GM08714 (cell line): Measurements from ENCODE around the gene SORCS2.
"Not testable (repeated sequence)": the region's sequence is repeated elsewhere in the genome, so short reads cannot be mapped to it uniquely, and the experiment has no call there.

Source experiments
- H3K4me3 ChIP-seq: fragments of 200-500 bp; sonication (Bioruptor generic); 2 replicates; pipeline ENCODE4 v1.5.1; 2014; ENCODE audit warnings: mild to moderate bottlenecking, low read length, inconsistent platforms
- ZNF274 ChIP-seq: IDR thresholded peaks from 2 replicates; pipeline ENCODE4 v1.6.1; 2012; ENCODE audit warnings: mild to moderate bottlenecking, low read depth, low read length

The SORCS2 gene

DNA sequence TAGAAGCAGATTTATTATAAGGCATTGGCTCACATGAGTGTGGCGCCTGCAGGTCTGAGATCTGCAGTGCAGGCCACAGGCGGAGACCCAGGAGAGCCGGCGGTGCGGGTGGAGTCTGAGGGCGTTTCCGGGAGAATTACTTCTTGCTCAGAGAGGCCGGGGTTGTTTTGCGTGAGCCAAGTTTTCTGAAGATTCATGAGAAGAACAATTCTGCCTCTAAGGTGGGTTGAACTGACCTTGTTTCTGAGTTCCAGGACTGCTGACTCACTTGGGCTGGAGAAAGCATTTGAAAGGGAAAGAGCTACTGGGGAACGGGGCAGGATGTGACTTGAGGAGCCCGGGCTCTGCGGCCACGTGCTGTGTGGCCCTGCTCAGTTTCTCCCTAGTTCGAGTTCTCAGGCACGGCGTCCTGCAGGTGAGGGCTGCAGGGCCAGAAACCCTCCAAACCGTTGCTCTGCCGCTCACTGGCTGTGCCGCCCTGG lies 36.7 kb upstream of the SORCS2 start:
- H3K4me3 ChIP-seq: no peak overlapping the region
- no peak for TF ChIP-seq ZNF274

DNA sequence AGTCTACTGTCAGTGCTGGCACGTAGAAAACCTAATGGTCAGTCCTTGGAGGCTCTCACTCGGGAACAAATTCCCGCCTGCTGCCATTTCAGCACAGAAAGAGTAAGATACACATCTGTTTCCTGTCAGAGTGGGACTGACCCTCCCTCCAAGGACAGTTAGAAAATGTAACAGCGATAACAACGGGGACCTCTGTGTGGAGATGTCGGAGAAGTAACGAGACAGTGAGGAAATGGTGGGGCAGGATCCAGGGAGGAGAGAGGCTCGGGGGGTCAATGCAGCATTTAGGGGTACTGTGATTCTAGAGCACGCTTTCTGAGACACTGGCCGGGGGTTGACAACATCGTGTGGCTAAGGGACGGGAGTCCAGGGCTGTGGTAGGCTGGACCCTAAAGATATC lies 36.0 kb upstream of the SORCS2 start:
- H3K4me3 ChIP-seq: no peak overlapping the region
- no peak for TF ChIP-seq ZNF274

DNA sequence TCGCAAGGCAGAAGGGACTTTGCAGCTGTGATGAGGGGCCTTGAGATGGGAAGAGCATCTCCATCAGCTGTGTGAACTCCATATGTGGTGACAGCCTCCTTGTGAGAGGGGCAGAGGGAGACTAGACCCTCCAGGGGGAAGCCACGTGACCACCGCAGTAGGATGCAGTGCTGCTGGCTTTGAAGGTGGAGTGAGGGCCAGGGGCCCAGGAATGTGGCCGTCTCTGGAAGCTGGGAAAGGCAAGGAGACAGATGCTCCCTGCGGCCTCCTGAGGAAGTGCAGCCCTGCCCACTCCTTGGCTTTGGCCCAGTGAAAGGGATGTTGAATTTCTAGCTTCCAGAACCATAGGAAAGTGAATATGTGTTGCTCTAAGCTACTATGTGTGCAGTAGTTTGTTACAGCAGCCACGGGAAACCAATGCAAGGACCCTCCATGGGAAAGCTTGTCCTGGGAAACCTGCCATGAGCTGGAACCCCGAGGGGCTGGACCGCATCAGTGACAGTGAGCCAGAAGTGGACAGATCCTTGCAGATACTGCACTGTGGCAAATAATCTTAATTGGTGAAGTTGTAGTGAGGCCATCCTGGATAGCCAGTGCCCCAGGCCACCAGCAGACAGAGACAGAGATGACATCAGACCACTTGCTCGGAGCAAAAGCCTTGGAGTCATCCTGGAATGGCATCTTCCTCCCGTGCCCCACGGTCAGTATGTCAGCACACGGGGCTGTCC lies 35.4 kb upstream of the SORCS2 start:
- TF ChIP-seq ZNF274: no peak
- H3K4me3 ChIP-seq: no peak overlapping the region

DNA sequence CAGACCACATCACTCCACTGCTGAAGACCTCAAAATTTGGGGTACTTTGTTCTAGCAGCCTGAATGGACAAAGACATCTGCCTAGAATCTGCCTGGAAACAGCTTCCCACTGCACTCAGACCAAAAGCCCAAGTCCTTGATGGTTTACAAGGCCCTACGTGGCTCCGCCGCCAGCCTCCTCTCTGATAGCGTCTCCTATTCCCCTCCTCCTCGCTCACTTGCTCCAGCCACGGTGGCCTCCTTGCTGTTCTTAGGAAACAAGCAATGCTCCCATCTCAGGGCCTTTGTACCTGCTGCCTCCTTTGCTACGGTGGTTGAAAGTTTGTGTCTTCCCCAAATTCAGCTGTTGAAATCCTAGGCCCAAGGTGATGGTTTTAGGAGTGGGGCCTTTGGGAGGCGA lies 34.7 kb upstream of the SORCS2 start:
- TF ChIP-seq ZNF274: no peak
- H3K4me3 ChIP-seq: no peak overlapping the region

DNA sequence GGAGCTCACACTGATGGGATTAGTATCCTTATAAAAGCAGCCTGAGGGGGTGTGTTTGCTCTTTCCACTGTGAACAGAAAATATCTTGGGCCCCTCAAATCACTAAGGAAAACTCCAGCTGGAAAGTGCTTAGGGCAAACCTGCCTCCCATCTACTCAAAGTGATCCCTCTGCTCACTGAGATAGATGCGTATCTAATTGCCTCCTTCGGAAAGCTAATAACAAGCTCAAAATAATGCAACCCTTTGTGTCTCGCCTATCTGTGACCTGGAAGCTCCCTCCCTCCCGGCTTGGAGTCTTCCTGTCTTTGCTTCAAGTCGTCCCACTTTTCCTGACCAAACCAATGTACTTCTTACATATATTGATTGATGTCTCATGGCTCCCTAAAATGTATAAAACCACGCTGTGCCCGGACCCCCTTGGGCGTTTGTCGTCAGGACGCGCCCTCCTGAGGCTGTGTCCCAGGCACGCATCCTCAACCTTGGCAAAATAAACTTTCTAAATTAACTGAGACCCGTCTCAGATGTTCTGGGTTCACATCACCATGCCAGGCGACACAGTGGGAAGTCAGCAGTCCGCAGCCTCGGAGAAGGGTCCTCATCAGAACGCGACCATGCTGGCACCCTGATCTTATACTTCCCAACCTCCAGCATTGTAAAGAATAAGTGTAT lies 34.1 kb upstream of the SORCS2 start:
- no peak for TF ChIP-seq ZNF274
- no peak overlapping the region for H3K4me3 ChIP-seq

DNA sequence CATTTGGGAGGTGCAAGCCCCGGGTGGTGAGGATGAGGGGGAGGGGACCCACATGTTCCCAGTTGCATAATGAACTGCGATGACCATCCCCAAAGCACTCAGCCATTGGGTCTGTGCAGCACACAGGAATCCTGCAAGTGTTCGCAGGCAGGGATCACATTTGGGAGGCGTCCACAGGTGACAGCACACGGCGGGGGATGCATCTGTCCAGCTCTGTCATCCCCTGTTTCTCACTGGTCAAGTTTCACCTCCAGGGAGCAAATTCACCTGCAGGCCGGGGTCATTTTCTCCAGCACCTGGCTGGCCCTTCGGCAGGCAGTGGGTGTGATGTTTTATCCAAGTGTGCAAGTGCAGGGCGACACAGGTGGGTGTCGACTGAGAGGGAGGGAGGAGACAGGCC lies 33.3 kb upstream of the SORCS2 start:
- H3K4me3 ChIP-seq: no peak overlapping the region
- no peak for TF ChIP-seq ZNF274

DNA sequence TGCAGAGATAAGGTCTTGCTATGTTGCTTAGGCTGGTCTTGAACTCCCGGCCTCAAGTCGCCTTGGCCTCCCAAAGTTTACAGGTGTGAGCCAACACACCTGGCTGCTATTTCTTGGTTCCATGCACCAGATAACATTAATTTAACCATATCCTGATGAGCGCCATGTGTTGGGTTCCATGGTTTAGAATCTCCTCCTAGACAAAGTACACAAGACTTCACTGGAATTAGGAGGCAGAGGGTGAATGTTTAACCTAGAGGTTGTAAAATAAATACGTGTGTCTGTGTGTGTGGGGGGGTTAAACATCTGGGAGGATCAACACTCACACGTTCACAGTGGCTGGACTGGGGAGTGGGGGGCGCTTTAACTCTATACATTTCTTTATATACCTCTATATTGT lies 32.4 kb upstream of the SORCS2 start:
- no peak for TF ChIP-seq ZNF274
- no peak overlapping the region for H3K4me3 ChIP-seq

DNA sequence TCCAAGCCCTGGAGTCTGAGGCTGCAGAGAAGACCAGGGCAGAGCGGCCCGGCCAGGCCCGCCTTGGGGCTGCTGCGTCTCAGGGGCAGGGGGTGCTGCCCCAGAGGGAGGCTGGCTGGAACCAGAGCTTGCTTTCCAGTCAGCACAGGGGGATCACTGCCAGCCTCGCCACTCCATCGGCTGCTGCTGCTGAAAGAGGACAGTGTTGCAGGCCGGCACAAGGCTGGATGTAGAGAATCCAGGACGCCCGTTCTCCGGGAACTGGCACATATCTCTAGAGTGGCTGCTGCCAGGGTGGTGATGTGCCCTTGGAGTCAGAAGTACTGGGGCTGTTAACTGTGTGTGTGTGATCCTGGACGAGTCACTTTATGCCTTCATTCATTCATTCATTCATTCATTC lies 31.9 kb upstream of the SORCS2 start:
- no peak overlapping the region for H3K4me3 ChIP-seq
- TF ChIP-seq ZNF274: no peak

DNA sequence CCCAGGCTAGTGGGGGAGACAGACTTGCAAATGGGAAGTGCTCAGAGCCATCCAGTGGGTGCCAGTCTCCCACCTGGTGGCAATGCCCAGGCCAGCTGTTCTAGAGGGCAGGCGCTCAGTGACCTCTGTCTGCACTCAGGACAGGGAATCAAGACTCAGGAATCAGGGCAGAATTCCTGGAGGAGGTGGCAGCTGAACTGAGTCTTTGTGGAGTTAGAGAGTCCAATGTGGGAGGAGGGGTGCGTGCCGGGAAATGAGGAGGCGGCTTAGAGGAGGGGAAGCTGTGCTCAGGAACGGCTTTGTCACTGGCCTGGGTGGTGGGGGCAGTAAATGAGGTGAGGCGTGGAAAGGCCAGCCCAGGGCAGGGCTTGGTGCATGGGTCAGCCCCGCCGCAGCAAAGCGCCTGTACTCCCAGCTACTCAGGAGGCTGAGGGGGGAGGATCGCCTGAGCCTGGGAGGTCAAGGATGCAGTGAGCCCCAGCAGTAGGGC lies 31.3 kb upstream of the SORCS2 start:
- no peak overlapping the region for H3K4me3 ChIP-seq
- TF ChIP-seq ZNF274: no peak

DNA sequence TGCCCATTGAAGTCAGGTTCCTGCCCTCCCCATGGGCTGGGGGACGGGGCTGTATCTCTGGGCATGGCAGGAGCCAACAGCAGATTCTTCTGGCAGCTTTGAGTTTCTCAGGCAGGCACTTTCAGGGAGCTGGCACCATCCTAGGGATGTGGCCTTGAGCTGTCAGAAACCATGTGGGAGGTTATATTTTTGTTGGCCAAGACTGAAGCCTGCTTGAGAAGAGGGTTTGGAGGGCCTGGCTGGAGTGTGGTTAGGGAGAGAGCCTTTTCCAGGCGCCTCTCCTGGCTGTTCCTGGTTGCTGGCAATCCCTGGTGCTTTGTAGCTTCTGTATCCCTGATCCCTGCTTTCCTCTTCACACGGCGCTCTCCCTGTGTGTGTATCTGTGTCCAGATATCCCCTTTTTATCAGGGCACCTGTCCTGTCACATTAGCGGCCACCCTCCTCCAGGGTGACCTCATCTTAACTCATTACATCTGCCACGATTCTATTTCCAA lies 30.6 kb upstream of the SORCS2 start:
- H3K4me3 ChIP-seq: no peak overlapping the region
- no peak for TF ChIP-seq ZNF274

DNA sequence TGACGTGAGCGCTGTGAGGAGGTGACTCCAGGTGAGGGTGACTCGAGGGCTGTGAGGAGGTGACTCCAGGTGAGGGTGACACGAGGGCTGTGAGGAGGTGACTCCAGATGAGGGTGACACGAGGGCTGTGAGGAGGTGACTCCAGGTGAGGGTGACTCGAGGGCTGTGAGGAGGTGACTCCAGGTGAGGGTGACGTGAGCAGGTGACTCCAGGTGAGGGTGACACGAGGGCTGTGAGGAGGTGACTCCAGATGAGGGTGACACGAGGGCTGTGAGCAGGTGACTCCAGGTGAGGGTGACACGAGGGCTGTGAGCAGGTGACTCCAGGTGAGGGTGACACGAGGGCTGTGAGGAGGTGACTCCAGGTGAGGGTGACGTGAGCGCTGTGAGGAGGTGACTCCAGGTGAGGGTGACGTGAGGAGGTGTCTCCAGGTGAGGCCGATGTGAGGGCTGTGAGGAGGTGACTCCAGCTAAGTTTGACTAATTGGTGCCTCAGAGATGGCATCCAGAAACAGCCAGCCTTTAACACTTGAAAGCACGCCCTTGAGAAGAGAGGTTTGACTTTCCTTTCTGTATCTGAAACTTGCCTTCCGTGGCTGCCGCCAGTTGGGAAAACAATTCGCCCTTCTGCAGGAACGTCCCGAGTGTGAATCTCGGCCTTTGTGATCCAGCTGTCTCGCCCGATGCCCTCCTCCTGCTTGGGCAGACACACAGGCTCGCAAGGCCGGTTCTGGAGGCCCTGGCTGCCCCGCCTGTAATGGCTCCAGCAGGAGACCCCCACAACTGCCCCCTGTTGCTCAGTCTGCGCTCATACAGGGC lies 27.1 kb upstream of the SORCS2 start:
- not testable (repeated sequence) for H3K4me3 ChIP-seq

DNA sequence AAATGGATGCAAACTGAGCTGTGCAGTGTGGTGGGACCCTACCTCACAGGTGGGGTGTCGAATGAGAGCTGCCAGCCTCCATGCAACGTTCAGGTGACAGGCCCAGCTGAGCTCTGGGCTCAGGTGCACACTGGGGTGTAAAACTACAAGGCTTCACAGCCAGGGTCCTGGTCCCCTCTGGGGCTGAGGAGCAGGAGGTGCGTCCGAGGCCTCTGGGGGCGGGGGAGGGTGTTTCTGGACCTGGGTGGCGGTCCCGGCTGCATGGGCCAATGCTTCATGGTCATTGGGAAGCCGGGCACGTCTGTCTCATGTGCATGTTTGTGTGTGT lies 26.5 kb upstream of the SORCS2 start:
- no peak overlapping the region for H3K4me3 ChIP-seq
- TF ChIP-seq ZNF274: no peak

DNA sequence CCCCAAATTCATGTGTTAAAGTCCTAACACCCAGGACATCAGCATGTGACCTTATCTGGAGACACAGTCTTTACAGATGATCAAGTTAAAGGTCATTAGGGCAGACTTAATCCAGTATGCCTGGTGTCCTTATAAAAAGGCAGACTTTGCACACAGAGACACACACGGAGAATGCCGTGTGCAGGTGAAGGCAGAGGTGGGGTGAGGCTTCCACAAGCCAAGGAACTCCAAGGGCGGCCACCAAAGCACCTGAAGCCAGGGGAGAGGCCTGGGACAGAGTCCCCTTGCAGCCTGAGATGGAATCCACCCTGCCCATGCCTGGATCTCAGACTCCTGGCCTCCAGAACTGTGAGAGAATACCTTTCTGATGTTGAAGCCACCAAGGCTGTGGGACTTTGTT lies 26.1 kb upstream of the SORCS2 start:
- TF ChIP-seq ZNF274: no peak
- H3K4me3 ChIP-seq: no peak overlapping the region

DNA sequence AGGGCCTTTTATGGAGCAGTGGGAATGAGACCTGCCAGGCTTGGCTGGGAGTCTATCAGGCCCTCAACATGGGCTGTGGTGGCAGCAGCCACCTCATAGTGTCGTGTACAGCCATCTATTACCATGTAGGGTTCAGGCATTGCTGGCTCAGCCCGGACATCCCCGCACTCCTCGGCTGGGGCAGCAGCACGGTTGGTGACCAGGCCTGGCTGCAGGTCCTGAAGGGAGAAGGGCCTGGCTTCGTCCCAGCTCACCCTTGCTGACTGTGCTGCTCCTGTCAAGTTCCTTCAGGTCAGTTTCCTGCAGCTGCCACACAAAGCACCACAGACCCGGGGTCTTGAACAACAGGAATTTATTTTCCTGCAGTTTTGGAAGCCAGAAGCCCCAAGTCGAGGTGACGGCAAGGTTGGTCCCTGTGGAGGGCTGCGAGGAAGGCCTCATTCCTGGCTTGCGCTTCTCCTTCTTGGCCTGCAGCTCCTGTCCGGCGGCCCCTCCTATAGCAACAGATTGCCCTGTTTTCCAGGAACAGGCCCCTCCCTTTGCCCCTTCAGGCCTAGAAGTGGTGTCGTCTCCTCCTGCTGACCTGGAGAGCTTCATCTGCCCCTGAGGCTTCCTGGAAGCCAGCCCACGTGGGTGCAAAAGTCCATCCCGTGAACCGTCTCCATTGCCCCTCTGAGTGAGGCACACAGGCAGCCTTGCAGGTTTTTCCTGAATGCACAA lies 25.2 kb upstream of the SORCS2 start:
- TF ChIP-seq ZNF274: no peak
- H3K4me3 ChIP-seq: no peak overlapping the region

DNA sequence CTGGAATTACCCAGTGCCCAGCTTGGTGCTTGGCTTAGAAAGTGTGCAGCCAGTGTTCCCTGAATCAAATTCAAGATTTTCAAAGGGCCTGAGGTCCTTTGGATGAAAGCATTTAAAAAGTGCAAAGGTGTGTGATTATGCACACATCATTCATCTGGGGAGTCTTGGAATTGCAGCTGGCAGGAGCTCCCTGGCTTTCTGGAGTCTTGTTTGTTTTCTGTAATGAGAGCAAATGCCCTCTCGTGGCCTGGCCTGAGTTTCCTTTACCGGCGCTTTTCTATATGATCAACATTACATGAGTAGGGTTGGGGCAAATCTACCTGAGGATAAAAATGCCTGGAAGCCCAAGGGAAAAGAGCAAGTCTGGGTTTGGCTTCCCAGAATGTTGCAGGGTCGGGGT lies 24.6 kb upstream of the SORCS2 start:
- TF ChIP-seq ZNF274: no peak
- H3K4me3 ChIP-seq: no peak overlapping the region
